PC-3 (cell line): ENCODE data around the gene VTCN1.

Experiments used
- CTCF ChIP-seq: fragments of 300-600 bp; sonication (generic); conservative IDR thresholded peaks from 2 replicates; pipeline ENCODE4 v1.5.1; 2017; ENCODE audit warnings: antibody characterized with exemption, low read depth, mild to moderate bottlenecking, low read length
- EZH2 ChIP-seq: fragments of 300-600 bp; sonication (generic); IDR thresholded peaks from one replicate; pipeline ENCODE4 v1.6.1; 2017; ENCODE audit warnings: antibody characterized with exemption, mild to moderate bottlenecking, low read length; ENCODE audit not compliant: unreplicated experiment
- EZH2phosphoT487 ChIP-seq: fragments of 300-600 bp; sonication (generic); IDR thresholded peaks from 2 replicates; pipeline ENCODE4 v1.6.1; 2018; ENCODE audit warnings: mild to moderate bottlenecking, antibody characterized with exemption, low read length, borderline replicate concordance

DNA sequence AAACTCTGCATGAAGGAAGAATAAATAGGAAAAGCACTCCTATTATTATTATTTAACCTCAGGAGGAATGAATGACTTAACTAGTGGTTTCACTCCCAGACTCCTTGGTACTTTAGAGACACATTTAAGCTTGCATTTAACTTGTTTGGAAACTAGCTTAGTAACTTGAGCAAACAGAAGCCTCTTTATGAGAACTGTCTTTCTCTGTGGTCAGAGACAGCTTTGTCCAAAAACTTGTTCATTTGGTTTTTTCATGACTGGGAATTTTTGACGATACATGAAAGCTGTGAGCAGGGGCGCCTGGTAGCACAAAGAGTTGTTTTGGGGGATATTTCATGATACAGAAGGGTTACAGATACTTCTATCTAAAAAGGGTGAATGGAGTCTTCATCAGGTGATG, 33.6 kb upstream of the VTCN1 start:
- TF ChIP-seq CTCF: no peak
- no peak for TF ChIP-seq EZH2
- TF ChIP-seq EZH2phosphoT487: no peak
